HFFc6 (cell line): Measurements from ENCODE around the gene PCDHGA1. TPM values are rescaled to one million over a fixed set of nuclear protein-coding genes. Genes with fewer than 3 reads are reported as not detected.

Experiments used
- DNase-seq: peaks from one replicate; pipeline ENCODE4 v3.0.0-alpha.2; 2018
- H3K27ac Mint-ChIP-seq: 2 replicates; pipeline ENCODE4 v1.8.0; 2020; ENCODE audit warnings: mild to moderate bottlenecking, mixed read lengths
- H3K27me3 Mint-ChIP-seq: 2 replicates; pipeline ENCODE4 v1.8.0; 2021; ENCODE audit warnings: mild to moderate bottlenecking, moderate library complexity, mixed read lengths; ENCODE audit not compliant: insufficient read depth
- H3K36me3 Mint-ChIP-seq: 2 replicates; pipeline ENCODE4 v1.8.0; 2021; ENCODE audit warnings: low read depth, mixed read lengths
- H3K4me1 Mint-ChIP-seq: 2 replicates; pipeline ENCODE4 v1.8.0; 2020; ENCODE audit warnings: low read depth, mixed read lengths
- H3K4me3 Mint-ChIP-seq: 2 replicates; pipeline ENCODE4 v1.8.0; 2020; ENCODE audit warnings: mild to moderate bottlenecking, moderate library complexity, mixed read lengths
- H3K9me3 Mint-ChIP-seq: 2 replicates; pipeline ENCODE4 v1.8.0; 2020; ENCODE audit warnings: mild to moderate bottlenecking, mixed read lengths
- total RNA-seq, 6 experiments: library from RNA; stranded (reverse); fragmentation: NEBNext Ultra II Directional; extraction: Animal tissue kit (Norgen Biotek cat#: 25700); gene quantifications; 2 replicates in 1 of 6; 3 replicates in 5 of 6; pipeline ENCODE4 v1.2.3, GENCODE V29; 2021
- TF ChIP-seq, protein P1 (sequence below): fragments of 200-600 bp; sonication (generic); IDR thresholded peaks from 2 replicates; pipeline ENCODE4 v1.5.0; 2021; ENCODE audit warnings: antibody characterized with exemption, mild to moderate bottlenecking

Gene PCDHGA1
- total RNA-seq, 6 experiments from 2014 or later, result 0.91 to 1.6 (median 1.2) TPM

DNA sequence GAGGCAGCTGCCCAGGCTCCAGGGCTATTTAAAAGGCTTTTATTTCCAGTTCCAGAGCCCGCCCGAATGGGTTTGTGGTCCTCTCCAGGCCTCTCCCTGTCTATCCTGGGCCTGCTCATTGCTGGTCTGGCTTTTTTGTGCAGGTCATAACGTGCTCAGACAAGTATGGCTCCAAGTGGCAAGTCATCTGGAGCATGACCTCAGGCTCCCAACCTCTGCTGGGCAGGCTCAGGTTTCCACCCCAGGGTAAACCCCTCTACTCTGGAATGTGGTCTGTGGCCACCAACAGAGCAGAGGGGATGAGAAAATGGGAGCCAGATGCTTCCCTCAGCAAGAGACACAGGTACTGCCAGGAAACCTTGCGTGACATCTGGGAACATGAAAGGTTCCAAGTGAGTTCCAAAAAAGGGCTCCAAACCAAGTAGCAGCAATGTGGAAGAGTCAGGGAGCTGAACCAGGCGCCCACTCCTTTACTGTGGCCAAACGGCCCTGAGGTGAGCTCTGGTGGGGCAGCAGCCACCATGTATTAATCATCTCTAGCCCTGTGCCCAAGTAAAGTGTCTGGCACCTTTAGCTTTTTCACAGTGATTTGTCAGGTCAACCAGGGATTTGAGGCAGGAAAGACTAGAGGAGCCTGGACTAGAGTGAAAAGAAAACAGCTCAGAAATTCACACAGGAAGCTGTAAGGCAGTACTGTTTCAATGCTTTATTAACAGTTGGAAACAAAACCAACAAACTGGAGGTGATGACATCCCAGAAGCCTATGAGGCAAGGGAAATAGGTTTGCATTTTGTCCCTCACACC lies 184.2 kb downstream of the PCDHGA1 start:
- Mint-ChIP-seq H3K9me3 (no peaks in the 10 kb centered on the region), H3K27me3 (peaks cover 17% of the 10 kb centered on the region), H3K4me1 (peaks cover 91% of the 10 kb centered on the region), H3K4me3 (peak overlapping the region; percentile 85), H3K27ac (peak overlapping the region; percentile 96), H3K36me3 (peaks cover 50% of the 10 kb centered on the region)
- TF ChIP-seq, protein P1, sequence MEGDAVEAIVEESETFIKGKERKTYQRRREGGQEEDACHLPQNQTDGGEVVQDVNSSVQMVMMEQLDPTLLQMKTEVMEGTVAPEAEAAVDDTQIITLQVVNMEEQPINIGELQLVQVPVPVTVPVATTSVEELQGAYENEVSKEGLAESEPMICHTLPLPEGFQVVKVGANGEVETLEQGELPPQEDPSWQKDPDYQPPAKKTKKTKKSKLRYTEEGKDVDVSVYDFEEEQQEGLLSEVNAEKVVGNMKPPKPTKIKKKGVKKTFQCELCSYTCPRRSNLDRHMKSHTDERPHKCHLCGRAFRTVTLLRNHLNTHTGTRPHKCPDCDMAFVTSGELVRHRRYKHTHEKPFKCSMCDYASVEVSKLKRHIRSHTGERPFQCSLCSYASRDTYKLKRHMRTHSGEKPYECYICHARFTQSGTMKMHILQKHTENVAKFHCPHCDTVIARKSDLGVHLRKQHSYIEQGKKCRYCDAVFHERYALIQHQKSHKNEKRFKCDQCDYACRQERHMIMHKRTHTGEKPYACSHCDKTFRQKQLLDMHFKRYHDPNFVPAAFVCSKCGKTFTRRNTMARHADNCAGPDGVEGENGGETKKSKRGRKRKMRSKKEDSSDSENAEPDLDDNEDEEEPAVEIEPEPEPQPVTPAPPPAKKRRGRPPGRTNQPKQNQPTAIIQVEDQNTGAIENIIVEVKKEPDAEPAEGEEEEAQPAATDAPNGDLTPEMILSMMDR, result no peak
- peak; percentile 41 for DNase-seq

DNA sequence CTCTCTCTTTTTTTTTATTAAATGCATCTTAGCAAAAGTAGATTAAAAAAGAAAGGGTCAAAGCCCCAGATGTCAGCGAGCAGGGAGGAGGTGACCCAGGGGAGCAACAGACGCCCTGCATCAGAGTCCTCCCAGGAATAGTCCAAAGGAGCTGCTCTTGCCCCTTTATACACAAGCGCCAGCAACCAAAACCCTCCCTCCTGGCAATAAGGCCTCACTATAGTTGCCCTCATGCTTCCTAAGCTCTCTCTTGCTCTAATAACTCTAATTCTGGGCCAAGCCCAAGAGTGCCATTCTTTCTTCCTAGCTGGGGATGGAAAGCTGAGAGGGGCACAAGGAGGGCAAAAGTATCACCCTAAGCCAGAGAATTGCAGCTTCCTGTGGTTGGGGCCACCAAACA lies 184.8 kb downstream of the PCDHGA1 start:
- H3K4me3 Mint-ChIP-seq, result no peak overlapping the region
- TF ChIP-seq, protein P1, result no peak

DNA sequence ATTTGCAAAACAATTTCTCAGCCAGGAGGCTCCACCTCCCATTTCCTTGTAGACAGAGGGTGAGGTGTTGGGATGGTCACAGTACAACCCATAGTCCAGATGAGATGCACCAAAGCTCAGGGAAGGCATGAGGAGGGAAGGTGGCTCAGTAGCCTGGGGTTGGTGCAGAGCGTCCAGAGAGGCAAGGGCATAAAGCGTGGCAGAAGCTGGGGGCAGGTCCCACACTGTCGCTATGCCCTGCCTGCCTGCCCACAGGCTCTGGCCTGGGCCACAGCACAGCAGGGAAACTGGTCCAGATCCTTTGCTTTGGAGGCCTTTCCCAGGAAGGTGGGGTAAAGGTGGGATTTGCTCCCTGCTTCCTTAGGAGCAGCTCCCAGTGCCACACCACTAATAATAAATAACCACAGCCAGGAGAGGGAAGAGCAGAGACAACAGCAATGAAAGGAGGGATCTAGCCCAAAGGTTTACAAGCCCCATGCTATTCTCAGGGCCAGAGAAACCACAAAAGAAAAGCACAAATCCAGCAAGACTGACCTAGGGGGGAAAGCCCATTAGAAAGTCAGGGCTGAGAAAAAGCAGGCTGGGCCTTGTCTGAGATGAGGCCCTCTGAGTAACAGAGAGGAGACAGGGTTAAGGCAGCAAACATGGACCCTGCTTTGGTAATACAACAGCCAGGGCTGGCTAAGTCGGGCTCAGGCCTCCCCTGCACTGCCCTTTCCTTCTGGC lies 185.8 kb downstream of the PCDHGA1 start:
- TF ChIP-seq, protein P1, result no peak
- Mint-ChIP-seq H3K36me3 (peaks cover 54% of the 10 kb centered on the region), H3K9me3 (no peaks in the 10 kb centered on the region)

More for the DNA sequence above, 184.8 kb downstream of the PCDHGA1 start:
- Mint-ChIP-seq H3K4me1 (peaks cover 91% of the 10 kb centered on the region), H3K36me3 (peaks cover 52% of the 10 kb centered on the region), H3K27ac (peak overlapping the region; percentile 96), H3K9me3 (no peaks in the 10 kb centered on the region), H3K27me3 (peaks cover 15% of the 10 kb centered on the region)
- DNase-seq, result no peak

DNA sequence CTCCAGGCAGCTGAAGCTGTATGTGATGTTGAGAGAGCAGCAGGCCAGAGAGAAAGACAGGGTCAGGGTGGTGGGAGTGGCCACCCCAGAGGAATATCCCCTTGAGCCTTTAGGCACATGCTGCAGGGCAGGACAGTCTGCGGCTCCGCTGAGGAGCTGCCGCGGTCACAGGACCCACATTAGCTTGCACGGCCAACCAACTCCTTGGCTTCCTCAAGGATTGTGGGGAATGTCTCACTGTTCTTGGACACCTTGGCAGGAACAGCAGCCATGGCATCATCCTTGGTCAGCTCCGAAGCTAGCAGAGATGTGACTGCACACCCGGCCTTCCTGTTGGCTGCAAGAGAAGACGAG lies 186.3 kb downstream of the PCDHGA1 start:
- peaks cover 49% of the 10 kb centered on the region for H3K36me3 Mint-ChIP-seq
- peak overlapping the region; percentile 96 for H3K27ac Mint-ChIP-seq

More for the DNA sequence above, 185.8 kb downstream of the PCDHGA1 start:
- Mint-ChIP-seq H3K27ac (peak overlapping the region; percentile 96), H3K4me3 (peak overlapping the region; percentile 20; the same call in 1 of the 2 replicates), H3K27me3 (peaks cover 15% of the 10 kb centered on the region), H3K4me1 (peaks cover 97% of the 10 kb centered on the region)
- no peak for DNase-seq

DNA sequence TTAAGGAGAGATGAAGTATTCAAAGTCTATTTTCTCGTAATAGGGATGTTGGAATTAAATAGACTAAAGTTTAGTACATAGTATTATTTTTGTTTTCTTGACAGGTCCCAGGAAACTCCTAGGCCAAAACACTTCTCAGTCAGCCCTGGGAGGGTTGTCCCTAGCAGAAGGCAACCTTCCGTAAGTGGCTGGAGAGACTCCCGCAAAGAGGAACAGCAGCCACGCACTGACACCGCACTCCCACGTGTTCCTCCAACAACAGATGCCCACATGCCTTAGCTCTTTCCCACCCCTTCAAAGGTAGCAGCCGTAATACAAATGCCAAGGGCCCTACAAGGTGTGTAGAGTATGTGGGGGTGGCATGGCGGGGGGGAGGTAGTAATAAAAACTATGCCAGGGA lies 187.0 kb downstream of the PCDHGA1 start:
- H3K4me3 Mint-ChIP-seq, result no peak overlapping the region; the same call in 1 of the 2 replicates
- H3K27me3 Mint-ChIP-seq, result peaks cover 8% of the 10 kb centered on the region; the same call in 1 of the 2 replicates
- peak overlapping the region; percentile 96 for H3K27ac Mint-ChIP-seq
- peaks cover 100% of the 10 kb centered on the region for H3K4me1 Mint-ChIP-seq
- H3K36me3 Mint-ChIP-seq, result peaks cover 49% of the 10 kb centered on the region
- DNase-seq, result no peak
- no peaks in the 10 kb centered on the region for H3K9me3 Mint-ChIP-seq
- TF ChIP-seq, protein P1, result no peak

More for the DNA sequence above, 186.3 kb downstream of the PCDHGA1 start:
- no peak for DNase-seq
- TF ChIP-seq, protein P1, result no peak
- H3K9me3 Mint-ChIP-seq, result no peaks in the 10 kb centered on the region
- peaks cover 10% of the 10 kb centered on the region for H3K27me3 Mint-ChIP-seq
- H3K4me3 Mint-ChIP-seq, result no peak overlapping the region
- peaks cover 98% of the 10 kb centered on the region for H3K4me1 Mint-ChIP-seq
